ENCODE data around the gene RSBN1. TPM values are rescaled to one million over a fixed set of nuclear protein-coding genes. Genes with fewer than 3 reads are reported as not detected.

The RSBN1 gene
- total and polyA plus RNA-seq, 2 experiments from 2014 or later = 12.8 to 20.3 TPM

DNA sequence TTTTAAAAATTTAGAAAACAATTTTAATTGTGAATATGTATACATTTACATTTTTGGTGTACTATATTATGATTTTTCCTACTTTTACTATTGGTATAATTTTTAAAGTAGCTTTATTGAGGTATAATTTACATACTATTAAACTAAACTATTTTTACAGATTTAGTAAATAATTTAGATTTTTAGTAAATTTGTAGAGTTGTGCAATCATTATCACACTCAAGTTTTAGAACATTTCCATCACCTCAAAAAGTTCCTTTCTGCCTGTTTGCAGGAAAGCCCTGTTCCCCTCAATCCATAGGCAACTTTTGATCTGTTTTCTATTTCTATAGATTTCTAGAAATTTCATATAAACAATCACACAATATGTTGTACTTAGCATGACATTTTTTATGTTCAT is 61.2 kb downstream of the RSBN1 start:
- Histone ChIP-seq H2AFZ (no peak overlapping the region), H3K4me2 (no peak overlapping the region), H4K20me1 (ENCODE audit: insufficient read depth, poor library complexity, severe bottlenecking) (no peaks in the 10 kb centered on the region), H3K4me1 (ENCODE audit: insufficient read depth) (no peaks in the 10 kb centered on the region), H3K9me3 (ENCODE audit: low read depth) (no peaks in the 10 kb centered on the region), H3K4me3 (no peak overlapping the region), H3K27me3 (no peaks in the 10 kb centered on the region), H3K9me2 (replicated peaks; ENCODE audit: insufficient read depth) (no peaks in the 10 kb centered on the region), H3K27ac (no peak overlapping the region), H3K36me3 (replicated peaks; ENCODE audit: insufficient read depth, low read depth) (no peaks in the 10 kb centered on the region), H3K79me2 (peaks cover 8% of the 10 kb centered on the region)
- DNase-seq (ENCODE audit: low spot score) = no peak
- no peak for TF ChIP-seq EZH2phosphoT487 (IDR thresholded peaks at IDR 0.05; ENCODE audit: low read depth, severe bottlenecking, unreplicated experiment)
- no peak for TF ChIP-seq EZH2 (IDR thresholded peaks at IDR 0.05; ENCODE audit: borderline replicate concordance)
- TF ChIP-seq, protein P1, sequence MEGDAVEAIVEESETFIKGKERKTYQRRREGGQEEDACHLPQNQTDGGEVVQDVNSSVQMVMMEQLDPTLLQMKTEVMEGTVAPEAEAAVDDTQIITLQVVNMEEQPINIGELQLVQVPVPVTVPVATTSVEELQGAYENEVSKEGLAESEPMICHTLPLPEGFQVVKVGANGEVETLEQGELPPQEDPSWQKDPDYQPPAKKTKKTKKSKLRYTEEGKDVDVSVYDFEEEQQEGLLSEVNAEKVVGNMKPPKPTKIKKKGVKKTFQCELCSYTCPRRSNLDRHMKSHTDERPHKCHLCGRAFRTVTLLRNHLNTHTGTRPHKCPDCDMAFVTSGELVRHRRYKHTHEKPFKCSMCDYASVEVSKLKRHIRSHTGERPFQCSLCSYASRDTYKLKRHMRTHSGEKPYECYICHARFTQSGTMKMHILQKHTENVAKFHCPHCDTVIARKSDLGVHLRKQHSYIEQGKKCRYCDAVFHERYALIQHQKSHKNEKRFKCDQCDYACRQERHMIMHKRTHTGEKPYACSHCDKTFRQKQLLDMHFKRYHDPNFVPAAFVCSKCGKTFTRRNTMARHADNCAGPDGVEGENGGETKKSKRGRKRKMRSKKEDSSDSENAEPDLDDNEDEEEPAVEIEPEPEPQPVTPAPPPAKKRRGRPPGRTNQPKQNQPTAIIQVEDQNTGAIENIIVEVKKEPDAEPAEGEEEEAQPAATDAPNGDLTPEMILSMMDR (IDR thresholded peaks at IDR 0.05; ENCODE audit: poor library complexity) = no peak

DNA sequence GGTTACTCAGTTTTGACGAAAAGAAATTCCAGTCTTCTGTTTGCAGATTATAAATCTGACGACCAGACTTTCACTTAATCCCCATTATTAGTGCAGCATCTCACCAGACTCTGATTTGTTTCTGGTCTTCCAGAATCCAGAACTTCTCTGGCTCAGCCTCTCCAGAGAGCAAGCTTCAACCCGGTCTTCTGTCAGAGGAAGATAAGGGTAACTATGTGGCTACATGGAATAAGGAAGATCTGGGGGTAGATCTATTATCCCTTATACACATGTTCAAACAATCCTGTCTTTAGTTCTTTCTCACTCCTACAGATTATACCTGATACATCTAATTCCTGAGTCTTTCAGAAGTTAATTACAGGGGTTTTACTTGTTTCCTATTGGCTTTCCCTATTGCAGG is 62.9 kb downstream of the RSBN1 start:
- no peaks in the 10 kb centered on the region for H3K9me3 ChIP-seq (ENCODE audit: low read depth)
- H3K79me2 ChIP-seq = no peaks in the 10 kb centered on the region
- WGBS (ENCODE audit: low lambda C conversion rate, missing lambda C conversion rate) = 60% methylated on average over 3 of the region's 3 CpGs
- H4K20me1 ChIP-seq (ENCODE audit: insufficient read depth, poor library complexity, severe bottlenecking) = no peaks in the 10 kb centered on the region
- H3K4me3 ChIP-seq = no peak overlapping the region
- no peaks in the 10 kb centered on the region for H3K4me1 ChIP-seq (ENCODE audit: insufficient read depth)
- H3K27me3 ChIP-seq = no peaks in the 10 kb centered on the region
- no peak for DNase-seq (ENCODE audit: low spot score)
- H3K27ac ChIP-seq = no peak overlapping the region
- no peak overlapping the region for H3K4me2 ChIP-seq
- no peaks in the 10 kb centered on the region for H3K9me2 ChIP-seq (replicated peaks; ENCODE audit: insufficient read depth)
- H2AFZ ChIP-seq = no peak overlapping the region
- H3K36me3 ChIP-seq (replicated peaks; ENCODE audit: insufficient read depth, low read depth) = no peaks in the 10 kb centered on the region
- TF ChIP-seq EZH2phosphoT487 (IDR thresholded peaks at IDR 0.05; ENCODE audit: low read depth, severe bottlenecking, unreplicated experiment) (no peak), EZH2 (IDR thresholded peaks at IDR 0.05; ENCODE audit: borderline replicate concordance) (no peak)
- TF ChIP-seq, protein P1 (IDR thresholded peaks at IDR 0.05; ENCODE audit: poor library complexity) = no peak

DNA sequence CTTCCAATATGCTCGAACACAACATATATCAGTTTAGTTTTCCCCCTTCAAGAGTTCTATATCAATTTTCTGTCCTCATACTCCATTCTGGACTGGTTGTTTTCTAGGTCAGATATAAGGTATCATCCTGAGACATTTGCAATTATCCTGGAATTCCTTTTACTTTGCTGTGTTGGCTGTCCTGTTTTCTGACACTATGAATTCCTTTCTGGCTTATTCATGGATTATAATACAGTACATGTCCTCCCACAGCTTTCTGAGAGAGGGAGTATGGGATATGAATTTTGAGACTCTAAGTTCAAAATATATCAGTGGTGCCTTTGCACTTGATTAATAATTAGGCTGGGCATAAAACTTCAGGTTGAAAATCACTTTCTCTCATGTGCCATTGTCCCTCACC is 64.9 kb downstream of the RSBN1 start:
- H2AFZ ChIP-seq = no peak overlapping the region

More for the DNA sequence above, 64.9 kb downstream of the RSBN1 start:
- Histone ChIP-seq H3K27me3 (no peaks in the 10 kb centered on the region), H3K27ac (no peak overlapping the region), H4K20me1 (ENCODE audit: insufficient read depth, poor library complexity, severe bottlenecking) (no peaks in the 10 kb centered on the region), H3K9me2 (replicated peaks; ENCODE audit: insufficient read depth) (no peaks in the 10 kb centered on the region), H3K79me2 (no peaks in the 10 kb centered on the region), H3K4me3 (no peak overlapping the region), H3K9me3 (ENCODE audit: low read depth) (no peaks in the 10 kb centered on the region), H3K36me3 (replicated peaks; ENCODE audit: insufficient read depth, low read depth) (no peaks in the 10 kb centered on the region), H3K4me2 (no peak overlapping the region), H3K4me1 (ENCODE audit: insufficient read depth) (no peaks in the 10 kb centered on the region)
- 100% methylated on average over 1 of the region's 1 CpG for WGBS (ENCODE audit: low lambda C conversion rate, missing lambda C conversion rate)
- no peak for DNase-seq (ENCODE audit: low spot score)
- TF ChIP-seq EZH2phosphoT487 (IDR thresholded peaks at IDR 0.05; ENCODE audit: low read depth, severe bottlenecking, unreplicated experiment) = no peak
- TF ChIP-seq EZH2 (IDR thresholded peaks at IDR 0.05; ENCODE audit: borderline replicate concordance) = no peak
- TF ChIP-seq, protein P1 (IDR thresholded peaks at IDR 0.05; ENCODE audit: poor library complexity) = no peak

Data from hepatocyte (in vitro differentiated cells).